Body of pancreas (tissue), 4 donors: ENCODE measurements around the gene SH2D3A.

Experiments used
- CTCF ChIP-seq, 7 experiments: fragments of 450-650 bp in 4 of 7; fragments of 200-600 bp in 3 of 7; sonication (generic) in 3 of 7; IDR thresholded peaks; one replicate each; pipeline ENCODE4 v1.5.1; 2016 to 2019; ENCODE audit warnings: antibody characterized with exemption in 7 of 7
- POLR2A ChIP-seq, 3 donors: fragments of 450-650 bp; IDR thresholded peaks; one replicate each; pipeline ENCODE4 v1.6.1; 2016; ENCODE audit warnings: antibody characterized with exemption in 3 of 3, mild to moderate bottlenecking in 2 of 3

GRCh38 chr19:6788896-6789295 is 21.7 kb upstream of the SH2D3A start:
- TF ChIP-seq CTCF (IDR thresholded peaks at IDR 0.05) = no peak
- TF ChIP-seq POLR2A (IDR thresholded peaks at IDR 0.05) = no peak
